ENCODE measurements around the gene SYCN.
A peak's percentile ranks its signal among the peaks of the same experiment; 100 is the strongest.

SYCN gene

GRCh38 chr19:39157275-39157996 lies 46.6 kb downstream of the SYCN start:
- Histone ChIP-seq H3K36me3 (ENCODE audit: control insufficient read depth in 5 of 5, insufficient read depth in 5 of 5, low read length in 5 of 5) (peaks cover 0 to 2% (median 0%) of the 10 kb centered on the region in 5 donors), H3K9ac (ENCODE audit: low read length in 5 of 5) (no peak overlapping the region), H3K27ac (ENCODE audit: low read depth, low read length) (no peak overlapping the region), H3K27me3 (ENCODE audit: control insufficient read depth in 5 of 5, insufficient read depth in 4 of 5, low read length in 5 of 5) (no peaks in the 10 kb centered on the region), H3K4me1 (ENCODE audit: control insufficient read depth in 5 of 5, insufficient read depth in 5 of 5, low read length in 5 of 5) (peaks cover 0 to 24% (median 16%) of the 10 kb centered on the region in 5 donors), H3K9me3 (ENCODE audit: control insufficient read depth in 5 of 5, low read length in 5 of 5) (no peaks in the 10 kb centered on the region), H3K4me3 (ENCODE audit: low read depth in 1 of 5, low read length in 5 of 5) (no peak overlapping the region)

GRCh38 chr19:39156326-39157230 lies 47.5 kb downstream of the SYCN start:
- Histone ChIP-seq H3K4me1 (ENCODE audit: control insufficient read depth in 5 of 5, insufficient read depth in 5 of 5, low read length in 5 of 5) (peaks cover 0 to 24% (median 16%) of the 10 kb centered on the region in 5 donors), H3K27ac (ENCODE audit: low read depth, low read length) (no peak overlapping the region), H3K9me3 (ENCODE audit: control insufficient read depth in 5 of 5, low read length in 5 of 5) (no peaks in the 10 kb centered on the region), H3K36me3 (ENCODE audit: control insufficient read depth in 5 of 5, insufficient read depth in 5 of 5, low read length in 5 of 5) (peaks cover 0 to 2% (median 0%) of the 10 kb centered on the region in 5 donors), H3K4me3 (ENCODE audit: low read depth in 1 of 5, low read length in 5 of 5) (no peak overlapping the region), H3K27me3 (ENCODE audit: control insufficient read depth in 5 of 5, insufficient read depth in 4 of 5, low read length in 5 of 5) (no peaks in the 10 kb centered on the region), H3K9ac (ENCODE audit: low read length in 5 of 5) (no peak overlapping the region)

GRCh38 chr19:39155741-39156140 lies 48.3 kb downstream of the SYCN start:
- peaks cover 0 to 19% (median 11%) of the 10 kb centered on the region in 5 donors for H3K4me1 ChIP-seq (ENCODE audit: control insufficient read depth in 5 of 5, insufficient read depth in 5 of 5, low read length in 5 of 5)
- H3K9ac ChIP-seq (ENCODE audit: low read length in 5 of 5), result no peak overlapping the region
- peaks cover 0 to 2% (median 0%) of the 10 kb centered on the region in 5 donors for H3K36me3 ChIP-seq (ENCODE audit: control insufficient read depth in 5 of 5, insufficient read depth in 5 of 5, low read length in 5 of 5)
- no peaks in the 10 kb centered on the region for H3K9me3 ChIP-seq (ENCODE audit: control insufficient read depth in 5 of 5, low read length in 5 of 5)
- no peak overlapping the region for H3K27ac ChIP-seq (ENCODE audit: low read depth, low read length)
- H3K27me3 ChIP-seq (ENCODE audit: control insufficient read depth in 5 of 5, insufficient read depth in 4 of 5, low read length in 5 of 5), result no peaks in the 10 kb centered on the region
- H3K4me3 ChIP-seq (ENCODE audit: low read depth in 1 of 5, low read length in 5 of 5), result no peak overlapping the region

DNA sequence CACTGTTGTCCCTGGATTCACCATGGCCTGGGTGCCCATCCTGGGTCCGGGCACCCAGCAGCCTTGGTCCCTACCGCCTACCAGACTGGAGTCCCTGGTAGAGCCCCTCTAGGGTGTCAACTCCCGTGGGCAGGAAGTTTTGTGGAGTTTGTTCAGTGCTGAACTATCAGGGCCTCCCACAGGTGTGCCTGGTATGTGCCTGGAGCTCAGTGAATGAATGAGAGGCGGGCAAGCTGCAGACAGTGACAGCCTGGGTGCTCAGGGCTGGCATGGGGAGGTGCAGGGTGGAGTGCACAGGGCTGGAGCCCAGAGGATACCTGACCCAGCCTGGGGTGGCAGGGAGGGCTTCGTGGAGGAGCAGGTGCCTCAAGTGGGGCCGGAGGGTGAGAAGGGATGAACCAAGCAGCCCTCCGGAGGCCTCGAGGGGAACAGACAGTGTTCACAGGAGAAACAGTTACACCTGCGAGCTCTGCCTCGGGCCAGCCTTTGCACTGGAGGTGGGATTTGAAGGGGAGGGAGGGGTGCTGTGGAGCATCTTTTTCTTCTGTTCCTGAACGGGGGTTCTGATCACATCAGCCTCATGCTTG lies 48.9 kb downstream of the SYCN start:
- Histone ChIP-seq H3K27me3 (ENCODE audit: control insufficient read depth in 5 of 5, insufficient read depth in 4 of 5, low read length in 5 of 5) (no peaks in the 10 kb centered on the region), H3K4me3 (ENCODE audit: low read depth in 1 of 5, low read length in 5 of 5) (no peak overlapping the region), H3K9me3 (ENCODE audit: control insufficient read depth in 5 of 5, low read length in 5 of 5) (no peaks in the 10 kb centered on the region), H3K27ac (ENCODE audit: low read depth, low read length) (no peak overlapping the region), H3K9ac (ENCODE audit: low read length in 5 of 5) (no peak overlapping the region), H3K4me1 (ENCODE audit: control insufficient read depth in 5 of 5, insufficient read depth in 5 of 5, low read length in 5 of 5) (peaks cover 0 to 14% (median 6%) of the 10 kb centered on the region in 5 donors), H3K36me3 (ENCODE audit: control insufficient read depth in 5 of 5, insufficient read depth in 5 of 5, low read length in 5 of 5) (peaks cover 0 to 2% (median 0%) of the 10 kb centered on the region in 5 donors)

DNA sequence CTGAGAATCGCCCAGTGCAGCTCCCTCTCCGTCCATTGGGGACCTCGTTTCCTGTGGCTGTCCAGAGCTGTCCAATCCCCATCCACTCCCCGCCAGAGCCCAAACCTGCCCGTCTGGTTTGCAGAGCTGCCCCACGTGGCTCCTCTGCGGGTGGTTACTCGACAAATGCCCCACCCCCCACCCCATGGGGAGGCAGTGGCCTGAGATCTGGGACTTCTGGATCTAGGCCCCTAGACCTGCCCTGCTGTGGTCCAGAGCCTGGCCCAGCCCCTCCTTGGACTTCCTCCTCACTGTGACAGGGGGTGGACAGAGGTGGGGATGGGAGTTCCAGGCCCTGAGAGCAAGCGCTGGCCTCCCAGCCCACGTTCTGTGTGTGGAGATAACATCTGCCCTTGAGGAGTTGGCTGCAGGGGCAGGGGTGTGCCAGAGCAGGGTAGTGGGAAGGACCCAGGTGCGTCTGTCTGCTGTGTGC lies 49.4 kb downstream of the SYCN start:
- H3K27ac ChIP-seq (ENCODE audit: low read depth, low read length), result no peak overlapping the region
- no peaks in the 10 kb centered on the region for H3K9me3 ChIP-seq (ENCODE audit: control insufficient read depth in 5 of 5, low read length in 5 of 5)
- H3K27me3 ChIP-seq (ENCODE audit: control insufficient read depth in 5 of 5, insufficient read depth in 4 of 5, low read length in 5 of 5), result no peaks in the 10 kb centered on the region
- peaks cover 0 to 2% (median 0%) of the 10 kb centered on the region in 5 donors for H3K36me3 ChIP-seq (ENCODE audit: control insufficient read depth in 5 of 5, insufficient read depth in 5 of 5, low read length in 5 of 5)
- no peak overlapping the region for H3K4me3 ChIP-seq (ENCODE audit: low read depth in 1 of 5, low read length in 5 of 5)
- peak overlapping the region in 1 of 5 donors; percentile 20 for H3K9ac ChIP-seq (ENCODE audit: low read length in 5 of 5)
- peaks cover 0 to 12% (median 5%) of the 10 kb centered on the region in 5 donors for H3K4me1 ChIP-seq (ENCODE audit: control insufficient read depth in 5 of 5, insufficient read depth in 5 of 5, low read length in 5 of 5)

GRCh38 chr19:39154100-39154628 lies 49.9 kb downstream of the SYCN start:
- Histone ChIP-seq H3K4me3 (ENCODE audit: low read depth in 1 of 5, low read length in 5 of 5) (no peak overlapping the region), H3K9ac (ENCODE audit: low read length in 5 of 5) (no peak overlapping the region), H3K27me3 (ENCODE audit: control insufficient read depth in 5 of 5, insufficient read depth in 4 of 5, low read length in 5 of 5) (no peaks in the 10 kb centered on the region), H3K27ac (ENCODE audit: low read depth, low read length) (no peak overlapping the region), H3K4me1 (ENCODE audit: control insufficient read depth in 5 of 5, insufficient read depth in 5 of 5, low read length in 5 of 5) (peaks cover 0 to 12% (median 5%) of the 10 kb centered on the region in 5 donors), H3K9me3 (ENCODE audit: control insufficient read depth in 5 of 5, low read length in 5 of 5) (no peaks in the 10 kb centered on the region), H3K36me3 (ENCODE audit: control insufficient read depth in 5 of 5, insufficient read depth in 5 of 5, low read length in 5 of 5) (peaks cover 0 to 2% (median 0%) of the 10 kb centered on the region in 5 donors)

Measured in subcutaneous abdominal adipose tissue (tissue), 5 donors.